GM18867 (cell line): ENCODE results near the gene SPAG8.

ENCODE experiments used
- ATAC-seq: cut with Tn5 transposase; IDR thresholded peaks from one replicate; pipeline ENCODE4 v1.9.1; 2021; ENCODE audit warnings: mild to moderate bottlenecking, moderate library complexity; ENCODE audit not compliant: unreplicated experiment

The SPAG8 gene

DNA sequence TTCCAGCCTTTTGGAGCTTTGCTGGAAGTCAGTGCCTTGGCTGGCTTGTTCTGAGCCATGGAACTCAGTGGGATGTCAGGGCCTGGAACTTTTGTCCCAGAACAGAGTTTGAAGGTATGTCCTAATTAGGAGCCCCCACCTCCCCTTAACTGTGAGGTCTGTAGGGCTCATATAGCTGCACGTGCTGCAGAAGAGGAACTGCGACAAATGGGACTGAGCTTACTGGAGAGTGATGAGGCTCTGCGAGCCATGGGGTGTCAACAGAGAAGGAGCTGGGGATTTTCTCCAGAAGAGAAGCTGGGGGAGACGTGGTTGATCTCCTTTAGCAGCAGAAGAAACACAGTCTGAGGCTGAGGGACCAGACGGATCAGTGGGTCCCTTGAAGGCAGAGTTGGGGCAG is 27.9 kb upstream of the SPAG8 start:
- ATAC-seq, result no peak

DNA sequence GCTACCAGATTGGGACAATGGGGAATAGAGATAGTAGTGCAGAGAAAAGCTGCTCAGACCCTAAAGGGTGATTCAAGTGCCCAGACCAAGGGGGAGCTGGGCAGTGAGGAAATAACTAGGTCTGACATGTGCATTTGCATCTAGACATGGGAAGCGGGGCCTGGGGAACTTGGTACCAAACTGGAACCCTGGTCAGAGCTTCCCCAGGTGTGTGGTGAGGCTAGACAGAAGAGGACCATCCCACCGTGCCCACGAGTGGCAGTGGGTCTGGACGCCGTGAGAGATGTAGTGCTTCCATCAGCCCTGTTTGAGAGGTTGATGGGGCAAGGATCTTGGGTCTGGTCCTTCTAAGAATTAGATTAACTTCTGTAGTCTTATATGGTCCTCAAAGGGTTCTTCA is 24.5 kb upstream of the SPAG8 start:
- ATAC-seq, result no peak

DNA sequence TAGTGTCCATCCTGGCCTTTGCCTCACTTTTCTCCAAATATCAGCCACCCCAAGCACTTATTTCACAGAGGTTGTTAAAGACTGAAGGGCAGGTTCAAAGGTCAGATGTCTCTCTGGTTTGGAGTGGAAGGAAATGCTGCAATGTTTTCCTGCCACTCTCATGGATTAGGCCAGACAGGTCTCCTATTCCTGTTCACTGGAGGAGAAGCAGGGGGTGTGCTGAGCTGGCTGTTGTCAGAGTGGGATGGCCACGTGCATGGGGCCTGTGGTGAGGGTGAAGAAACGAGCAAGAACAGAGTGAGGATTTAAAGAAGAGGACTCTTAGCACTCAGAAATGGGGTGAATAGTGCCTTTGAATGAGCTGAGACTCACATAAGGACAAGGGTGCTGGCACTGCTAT is 23.7 kb upstream of the SPAG8 start:
- no peak for ATAC-seq

DNA sequence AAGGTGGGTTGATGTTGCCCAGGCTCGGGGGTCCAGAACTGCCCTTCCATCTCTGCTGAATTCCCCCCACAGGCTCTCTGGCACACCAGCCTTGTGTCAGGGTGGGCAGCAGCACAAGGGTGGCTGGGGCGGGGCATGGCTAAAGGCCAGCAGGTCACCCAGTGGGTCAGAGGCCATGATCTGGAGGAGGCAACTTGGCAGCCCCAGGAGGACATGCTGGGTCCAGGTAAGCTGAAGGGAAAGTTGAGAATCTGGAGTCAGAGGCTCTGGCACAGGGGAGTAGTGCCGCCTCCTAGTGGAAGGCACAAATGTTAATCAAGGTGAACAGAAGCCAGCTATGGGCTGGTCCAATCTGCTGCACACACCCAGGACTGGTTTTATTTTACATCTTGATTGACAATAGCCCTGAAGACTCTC is 23.2 kb upstream of the SPAG8 start:
- no peak for ATAC-seq

DNA sequence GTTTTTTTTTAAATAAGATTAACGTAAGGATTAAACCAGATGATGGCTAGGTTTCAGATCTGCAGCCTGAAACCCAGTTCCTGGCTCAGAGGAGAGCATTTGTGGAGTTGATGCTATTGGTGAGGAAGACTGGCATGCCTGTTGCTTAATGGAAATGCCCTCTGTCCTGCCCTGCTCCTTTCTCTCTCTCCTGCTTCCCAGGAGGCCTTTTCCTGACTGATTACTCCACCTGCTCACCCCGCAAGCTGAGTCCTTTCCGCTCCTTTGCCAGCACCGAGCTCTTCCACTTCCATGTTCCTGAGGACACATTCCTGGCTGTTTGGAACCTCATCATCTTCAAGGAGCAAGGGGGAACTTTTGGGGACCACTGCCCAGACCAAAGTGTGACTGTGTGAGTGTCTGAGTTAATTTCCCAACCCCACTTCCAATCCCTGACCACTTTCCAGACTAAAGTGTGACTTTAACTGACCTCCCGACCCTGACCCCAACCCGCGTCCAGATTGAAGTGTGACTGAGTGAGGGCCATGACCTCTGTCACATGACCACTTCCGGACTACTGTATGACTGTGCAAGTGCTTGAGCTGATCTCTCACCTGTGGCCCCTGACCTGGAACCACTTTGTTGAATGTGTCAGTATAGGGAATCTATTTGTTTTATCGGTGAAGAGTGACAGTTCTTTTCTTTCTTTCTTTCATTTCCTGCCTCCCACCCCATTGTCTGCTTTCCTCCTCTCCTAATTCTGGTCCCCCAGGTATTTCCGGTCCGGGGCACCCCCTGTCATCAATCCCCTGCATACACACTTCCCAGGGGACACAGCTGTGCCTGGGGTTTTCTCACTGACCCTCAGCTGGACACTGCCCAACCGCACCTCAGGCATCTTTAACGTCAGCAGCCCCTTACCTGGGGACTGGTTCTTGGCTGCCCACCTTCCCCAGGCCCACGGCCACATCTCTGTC is 22.5 kb upstream of the SPAG8 start:
- ATAC-seq, result no peak

DNA sequence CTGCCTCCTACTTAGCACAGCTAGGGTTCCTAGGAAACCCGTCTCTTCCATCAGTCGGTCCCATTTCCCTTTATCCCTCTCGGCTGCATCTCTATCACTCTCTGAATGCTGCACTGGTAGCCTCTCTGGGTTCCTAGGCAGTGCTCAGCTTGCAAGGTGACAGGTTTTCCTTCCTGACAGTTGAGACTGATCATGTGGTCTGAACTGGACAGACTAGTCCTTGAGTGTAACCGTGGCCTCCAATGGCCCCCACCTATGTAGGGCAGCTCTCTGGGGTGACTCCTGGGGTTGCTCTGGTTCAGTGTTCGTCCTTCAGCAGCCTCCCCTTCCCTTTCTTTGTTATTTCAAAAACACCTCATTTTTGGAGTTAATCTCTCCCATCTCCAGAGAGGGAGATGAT is 20.8 kb upstream of the SPAG8 start:
- no peak for ATAC-seq

DNA sequence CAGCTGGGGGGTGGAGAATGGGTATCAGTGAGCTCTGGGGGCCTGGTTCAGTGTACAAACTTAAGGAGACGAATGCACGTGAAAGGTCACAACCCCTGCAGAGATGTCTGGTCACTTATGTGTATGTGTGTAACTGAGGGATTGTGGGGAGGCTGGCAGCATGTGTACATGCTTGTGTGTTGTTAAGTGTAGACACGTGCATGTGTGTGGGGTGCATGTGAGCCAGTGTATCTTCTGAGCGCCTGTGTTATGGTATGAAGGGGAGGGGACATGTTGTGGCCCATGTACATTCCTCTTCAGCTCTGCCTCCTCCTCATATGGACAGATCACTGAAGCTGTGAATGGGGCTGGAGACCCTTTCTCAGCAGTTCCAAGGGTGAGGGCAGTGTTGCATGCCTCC is 19.0 kb upstream of the SPAG8 start:
- ATAC-seq, result no peak

DNA sequence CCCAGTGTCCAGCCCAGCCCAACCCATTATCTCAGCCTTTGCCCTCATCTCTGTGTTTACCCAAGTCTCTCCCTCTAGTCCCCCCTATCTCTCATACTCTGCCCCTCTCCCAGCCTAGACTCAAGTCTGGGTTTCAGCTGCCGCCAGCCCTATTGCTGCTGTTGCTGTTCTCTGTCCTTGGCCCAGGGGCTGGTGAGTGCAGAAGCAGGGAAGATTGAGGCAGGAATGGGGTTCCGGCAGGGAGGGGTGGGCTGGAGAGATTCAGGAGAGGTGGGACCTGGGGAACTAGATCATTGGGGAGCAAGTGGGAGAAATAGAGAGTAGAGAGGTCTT is 17.7 kb upstream of the SPAG8 start:
- no peak for ATAC-seq

DNA sequence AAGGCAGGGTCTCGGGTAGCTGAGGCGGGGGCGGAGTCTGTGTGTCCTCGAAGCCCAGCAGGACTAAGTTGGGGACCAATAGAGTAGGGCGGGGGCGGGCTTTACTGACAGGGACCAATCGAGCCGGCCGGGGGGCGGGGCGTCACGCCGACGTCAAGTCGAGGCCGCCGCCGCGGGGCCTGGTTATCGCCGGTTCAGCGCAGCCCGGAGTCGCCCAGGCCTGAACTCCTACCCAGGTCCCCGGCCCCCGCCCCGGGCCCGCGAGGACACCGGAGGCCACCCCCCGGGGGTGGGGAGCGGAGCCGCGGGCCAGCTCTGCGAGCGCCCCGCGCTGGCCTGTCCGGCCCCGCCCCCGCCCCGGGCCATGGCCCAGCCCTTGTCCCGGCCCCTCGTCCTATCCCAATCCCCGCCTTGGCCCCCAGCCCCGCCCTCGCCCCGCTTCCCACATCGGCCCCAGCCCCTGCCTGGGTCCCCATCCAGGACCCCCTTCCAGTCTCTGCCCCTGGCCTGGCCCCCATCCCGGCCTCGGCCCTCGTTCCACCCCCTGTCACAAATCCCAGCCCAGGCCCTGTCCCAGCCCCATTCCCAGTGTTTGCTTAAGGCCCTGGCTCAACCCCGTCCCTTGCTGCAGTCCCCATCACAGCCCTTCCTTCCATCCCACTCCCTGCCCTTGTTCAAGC is 17.2 kb upstream of the SPAG8 start, which contains the start of gene TMEM8B:
Gene TMEM8B (plus strand): TSS at position 145 of the 680 bp plus-strand sequence. CDS start 220 bp downstream, at position 365.
- ATAC-seq, result peak; percentile 82

DNA sequence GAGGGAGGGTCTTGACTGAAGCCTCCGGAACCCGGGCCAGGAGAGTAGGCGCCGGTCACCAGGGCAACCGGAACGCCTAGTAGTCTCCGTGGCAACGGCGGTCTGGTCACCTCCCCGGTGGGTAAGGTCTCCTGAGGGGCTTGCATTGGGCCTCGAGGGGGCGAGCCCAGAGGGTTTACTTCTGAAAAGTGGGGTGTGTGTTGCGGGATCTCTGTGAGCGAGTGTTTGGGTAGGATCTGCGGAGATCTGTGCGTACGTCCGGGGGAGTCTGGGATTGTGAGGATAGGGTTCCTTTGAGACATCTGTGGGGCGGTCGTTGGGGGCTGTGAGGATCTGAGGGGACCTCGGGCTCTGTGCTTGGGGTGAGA is 16.6 kb upstream of the SPAG8 start, which contains the start of gene FAM221B:
Gene FAM221B (minus strand): TSS at position 17 of the 368 bp plus-strand sequence. CDS start 2,571 bp downstream, outside the sequence.
- no peak for ATAC-seq

DNA sequence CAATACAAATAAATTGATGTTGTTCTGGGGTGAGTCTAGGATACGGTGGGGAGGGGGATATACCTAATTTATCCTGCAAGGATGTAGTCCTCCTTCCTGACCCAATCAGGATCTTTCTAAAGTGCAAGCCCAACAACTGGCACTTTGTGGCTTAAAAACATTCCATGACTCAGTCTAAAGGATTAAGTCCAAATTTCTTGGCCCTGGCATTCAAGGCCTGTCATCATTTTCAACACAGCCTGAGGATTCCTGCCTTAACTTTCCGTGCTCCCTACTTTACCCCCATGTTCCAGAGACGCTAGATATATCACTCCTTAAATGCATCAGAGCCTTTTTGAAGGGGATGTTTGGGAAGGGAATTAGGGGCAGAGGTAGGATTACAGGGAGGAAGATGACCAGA is 15.4 kb upstream of the SPAG8 start:
- ATAC-seq, result no peak

DNA sequence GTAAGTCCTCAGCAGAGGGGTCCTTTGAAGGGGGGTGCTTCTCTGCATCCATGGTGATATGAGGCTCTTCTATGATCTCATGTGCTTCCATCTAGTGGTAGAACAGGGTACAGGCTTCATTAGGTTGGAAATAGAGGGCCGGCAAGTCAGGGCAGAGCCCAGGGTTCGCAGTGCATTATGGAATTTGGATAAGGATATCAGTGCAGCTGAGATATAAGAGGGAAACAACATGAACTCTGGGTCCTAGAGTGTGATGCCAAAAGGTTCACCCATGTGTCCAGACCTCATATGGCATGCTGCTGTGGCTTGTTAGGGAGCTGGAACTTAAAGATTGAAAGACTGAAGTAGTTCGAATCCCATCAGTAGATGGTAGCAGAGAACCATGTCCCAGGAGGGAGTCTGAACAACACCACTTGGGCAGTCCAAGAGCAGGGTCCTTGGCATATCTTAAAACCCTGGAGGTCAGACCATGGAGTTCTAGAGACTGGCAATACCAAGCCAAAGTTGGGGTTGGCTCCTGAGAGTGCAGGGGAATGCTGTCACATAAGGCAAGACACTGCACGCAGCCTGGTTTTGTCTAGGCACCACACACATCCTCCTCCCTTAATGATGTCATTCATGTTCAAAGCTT is 14.1 kb upstream of the SPAG8 start:
- ATAC-seq, result no peak

DNA sequence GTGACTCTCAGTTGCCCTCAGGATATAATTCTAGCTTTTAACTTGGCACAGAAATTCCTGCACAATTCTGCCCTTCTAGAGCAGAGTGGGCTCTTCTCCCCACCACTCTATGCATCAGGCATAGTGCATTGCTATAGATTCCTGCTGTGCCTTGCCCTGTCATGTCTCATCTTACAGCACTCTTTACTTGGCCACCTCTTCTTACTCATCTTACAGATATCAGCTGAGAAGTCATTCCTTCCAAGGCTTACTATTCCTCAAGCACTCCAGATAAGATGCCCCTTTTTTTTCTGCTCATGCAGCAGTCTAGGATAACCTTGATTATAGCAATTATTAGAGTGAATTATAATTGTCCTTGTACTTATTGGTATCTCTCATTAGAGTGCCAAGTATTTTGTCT is 10.9 kb upstream of the SPAG8 start:
- no peak for ATAC-seq

DNA sequence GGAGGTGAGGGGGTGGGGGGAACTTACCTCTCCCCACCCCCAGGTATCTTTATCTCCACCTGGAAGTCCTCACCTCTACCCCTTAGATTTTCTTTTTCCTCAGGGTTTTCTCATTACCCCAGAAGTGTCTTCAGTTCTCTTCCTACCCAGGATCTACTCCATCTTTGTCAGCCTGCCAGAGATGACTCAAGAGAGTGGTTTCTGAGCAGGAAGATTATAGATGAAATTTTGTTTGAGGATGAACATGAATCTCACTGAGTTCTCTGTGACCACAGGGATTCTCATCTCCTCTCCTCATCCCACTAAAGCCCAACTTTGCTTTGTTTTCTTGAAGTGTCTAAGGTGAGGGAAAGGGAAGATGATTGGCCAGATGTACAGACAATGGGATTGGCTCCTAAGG is 8.0 kb upstream of the SPAG8 start:
- no peak for ATAC-seq

DNA sequence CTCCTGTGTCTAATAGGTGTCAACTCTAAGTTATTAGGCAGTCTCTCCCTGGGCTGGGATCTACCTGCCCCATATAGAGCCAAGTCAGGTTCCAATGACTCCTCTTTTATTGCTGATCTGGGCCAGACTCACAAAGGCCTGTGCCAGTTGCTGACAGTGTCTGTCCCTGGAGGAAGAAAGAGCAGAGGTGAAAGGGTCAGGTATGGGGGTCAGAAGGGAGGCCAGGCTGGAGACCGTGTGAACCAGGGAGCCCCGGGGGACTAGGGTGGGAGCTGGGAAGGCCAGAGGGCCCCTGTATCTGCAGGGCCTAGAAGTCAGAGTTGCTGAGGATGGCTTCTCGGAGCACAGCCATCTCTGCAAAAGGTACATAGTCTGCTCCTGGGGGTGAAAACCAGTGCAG is 6.3 kb upstream of the SPAG8 start:
- ATAC-seq, result no peak

DNA sequence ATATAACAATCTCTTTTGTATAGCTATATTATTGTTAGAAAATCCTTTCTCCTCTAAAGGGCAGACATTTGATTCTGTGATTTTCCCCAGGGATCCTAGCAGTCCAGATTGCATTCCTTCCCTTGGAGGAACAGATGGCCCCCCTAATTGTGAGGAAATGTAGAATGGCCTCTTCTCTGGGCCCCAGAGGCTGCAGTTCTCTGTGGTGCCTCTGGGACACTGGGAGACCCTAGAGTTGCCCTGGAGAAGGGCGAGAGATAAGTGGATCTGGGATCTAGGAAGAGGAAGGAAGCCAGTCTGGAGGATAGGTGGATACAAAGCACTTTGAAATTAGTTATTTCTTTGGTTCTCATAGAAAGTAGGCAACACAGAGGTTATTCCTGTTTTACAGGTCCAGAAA is 4.6 kb upstream of the SPAG8 start:
- ATAC-seq, result no peak

DNA sequence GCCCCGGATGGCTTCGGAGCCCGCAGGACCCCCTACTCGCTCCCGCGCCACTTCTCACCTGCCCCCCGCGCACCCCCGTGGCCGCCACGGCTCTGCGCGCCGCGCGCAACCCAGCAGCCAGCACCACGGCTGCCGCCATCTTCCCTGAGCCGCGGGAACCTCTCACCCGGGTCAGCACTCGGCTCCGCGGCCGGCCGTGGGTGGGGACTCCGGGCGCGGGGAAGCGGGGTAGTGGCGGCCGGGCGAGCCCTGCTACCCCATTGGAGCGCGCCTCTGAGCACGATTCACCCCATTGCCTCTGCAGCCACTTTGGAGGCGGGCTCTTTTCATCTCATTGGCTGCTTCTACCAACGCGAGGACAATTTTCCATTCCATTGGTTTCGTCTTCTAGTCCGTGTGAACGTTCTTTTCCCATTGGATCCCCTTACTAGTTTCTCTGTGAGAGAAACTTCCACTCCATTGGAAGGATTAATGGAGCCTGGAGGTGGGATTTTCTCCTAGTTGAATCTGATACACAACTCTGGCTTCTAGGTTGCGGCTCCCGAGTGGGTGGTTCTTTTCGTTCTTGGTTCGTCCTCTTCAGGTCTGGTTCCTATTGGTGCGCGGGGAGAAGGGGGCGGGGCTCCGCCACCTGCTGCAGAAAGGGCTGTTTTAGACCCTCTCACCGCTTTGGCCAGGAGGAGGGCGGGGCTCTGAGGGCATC is 2.9 kb upstream of the SPAG8 start, which contains the start of gene HINT2:
Gene HINT2 (minus strand): TSS at position 202 of the 703 bp plus-strand sequence. CDS start 63 bp downstream, at position 139.
- peak; percentile 73 for ATAC-seq

DNA sequence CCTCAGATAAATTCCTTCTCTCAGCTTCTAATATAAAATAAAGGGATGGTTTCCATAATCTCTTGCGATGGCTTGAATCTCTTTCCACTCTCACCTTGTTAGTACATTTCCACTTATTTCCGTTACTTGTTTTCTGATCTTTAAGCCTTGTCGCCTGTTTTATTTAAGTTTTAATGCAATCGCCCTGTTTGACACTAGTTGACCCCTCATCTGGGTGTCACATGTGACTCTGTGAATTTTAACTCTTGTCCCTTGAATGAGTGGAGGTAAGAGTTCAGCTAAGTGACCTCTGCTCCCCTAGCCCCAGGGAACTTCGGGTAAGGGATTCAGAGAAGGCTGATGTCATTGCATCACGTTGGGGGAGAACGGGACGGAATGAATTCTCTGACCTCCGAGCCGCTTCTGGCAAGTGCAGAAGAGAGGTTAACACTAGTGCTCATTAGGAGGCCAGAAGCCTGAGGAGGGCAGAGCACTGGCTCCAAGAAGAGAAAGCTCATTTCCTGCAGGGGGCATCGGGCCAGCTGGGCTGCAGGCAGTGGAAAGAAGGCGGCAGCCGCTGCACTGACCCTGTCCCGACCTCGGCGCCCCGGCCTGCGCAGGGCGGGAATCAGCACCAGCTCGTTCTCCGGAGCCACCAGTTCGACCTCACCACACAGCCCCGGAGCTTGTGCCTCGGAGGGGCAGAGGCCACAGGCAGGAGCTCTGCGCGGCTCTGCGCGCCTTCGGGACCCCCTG is 2.2 kb upstream of the SPAG8 start:
- ATAC-seq, result peak; percentile 24

DNA sequence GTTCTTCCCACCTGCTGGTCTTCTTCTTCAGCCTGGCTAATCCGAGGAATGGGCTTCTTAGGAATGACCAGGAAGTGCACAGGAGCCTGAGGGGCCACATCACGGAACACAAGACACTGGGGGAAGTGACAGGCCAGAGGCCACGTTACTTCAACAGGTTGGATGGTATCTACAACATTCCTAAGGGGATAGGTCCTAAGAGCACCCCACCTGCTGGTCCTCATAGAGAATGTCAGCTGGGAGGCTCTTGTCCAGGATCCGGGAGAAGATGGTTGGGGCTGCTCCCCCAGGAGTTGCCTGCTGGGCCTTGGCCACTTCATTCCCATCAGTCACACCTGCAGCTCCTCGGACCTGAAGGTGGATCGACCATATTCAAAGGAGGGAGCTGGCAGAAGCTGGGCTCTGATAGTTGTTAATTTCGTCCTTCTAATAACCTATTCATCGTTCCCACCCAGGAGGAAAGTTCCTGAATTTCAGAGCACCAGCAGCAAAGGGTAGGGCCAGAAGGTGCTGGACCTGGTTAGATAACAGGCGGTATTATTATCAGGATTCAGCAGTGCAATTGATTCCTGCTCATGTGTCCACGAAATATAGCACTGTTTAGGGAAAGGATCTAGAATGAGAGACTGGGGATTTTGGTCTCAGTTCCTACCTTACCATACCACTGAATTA is 1.5 kb upstream of the SPAG8 start:
- ATAC-seq, result no peak
